Loucy (cell line): Measurements from ENCODE around the gene KIRREL3.

ENCODE experiments used
- H2AFZ ChIP-seq: fragments of 200-600 bp; sonication (generic); 2 replicates; pipeline ENCODE4 v1.6.0; 2016; ENCODE audit warnings: antibody characterized with exemption, mild to moderate bottlenecking, low read length, moderate library complexity
- H3F3A ChIP-seq: fragments of 200-600 bp; 2 replicates; pipeline ENCODE4 v1.6.0; 2016; ENCODE audit warnings: antibody characterized with exemption, low read depth, mild to moderate bottlenecking
- H3K27me3 ChIP-seq: fragments of 200-600 bp; sonication (generic); 2 replicates; pipeline ENCODE4 v1.6.1; 2014; ENCODE audit warnings: low read length, mild to moderate bottlenecking; ENCODE audit not compliant: insufficient read depth, poor library complexity, severe bottlenecking
- H3K36me3 ChIP-seq: fragments of 200-600 bp; sonication (generic); 2 replicates; pipeline ENCODE4 v1.6.1; 2016; ENCODE audit warnings: low read length; ENCODE audit not compliant: insufficient read depth
- H3K4me1 ChIP-seq: fragments of 200-600 bp; sonication (generic); 2 replicates; pipeline ENCODE4 v1.5.1; 2014; ENCODE audit warnings: low read length, mild to moderate bottlenecking; ENCODE audit not compliant: insufficient read depth, poor library complexity, severe bottlenecking
- H3K4me2 ChIP-seq: fragments of 200-600 bp; sonication (generic); 2 replicates; pipeline ENCODE4 v1.6.0; 2014; ENCODE audit warnings: antibody characterized with exemption, low read length, low read depth, mild to moderate bottlenecking; ENCODE audit not compliant: poor library complexity, severe bottlenecking
- H3K4me3 ChIP-seq: fragments of 200-600 bp; sonication (generic); 2 replicates; pipeline ENCODE4 v1.5.1; 2014; ENCODE audit warnings: low read length, mild to moderate bottlenecking, mixed read lengths; ENCODE audit not compliant: poor library complexity, severe bottlenecking
- H3K79me2 ChIP-seq: fragments of 200-600 bp; sonication (generic); 2 replicates; pipeline ENCODE4 v1.6.1; 2014; ENCODE audit warnings: low read length; ENCODE audit not compliant: insufficient read depth
- H3K9ac ChIP-seq: fragments of 200-600 bp; sonication (generic); 2 replicates; pipeline ENCODE4 v1.6.0; 2014; ENCODE audit warnings: mild to moderate bottlenecking, low read depth, low read length, moderate library complexity; ENCODE audit not compliant: poor library complexity, severe bottlenecking
- H3K9me2 ChIP-seq: fragments of 200-600 bp; sonication (generic); replicated peaks from 2 replicates; pipeline ENCODE4 v1.6.1; 2016; ENCODE audit warnings: low read depth, low read length, mixed read lengths
- H3K9me3 ChIP-seq: fragments of 200-600 bp; sonication (generic); 2 replicates; pipeline ENCODE4 v1.6.1; 2014; ENCODE audit warnings: mild to moderate bottlenecking, antibody characterized with exemption, low read length, low read depth; ENCODE audit not compliant: insufficient read depth
- H4K20me1 ChIP-seq: fragments of 200-600 bp; sonication (generic); 2 replicates; pipeline ENCODE4 v1.6.0; 2014; ENCODE audit warnings: antibody characterized with exemption, low read length, mild to moderate bottlenecking; ENCODE audit not compliant: insufficient read depth, poor library complexity, severe bottlenecking
- CTCF ChIP-seq: fragments of 200-600 bp; sonication (generic); conservative IDR thresholded peaks from 2 replicates; pipeline ENCODE4 v1.5.1; 2014; ENCODE audit warnings: mild to moderate bottlenecking, antibody characterized with exemption, low read length
- EZH2phosphoT487 ChIP-seq: fragments of 200-600 bp; IDR thresholded peaks from 2 replicates; pipeline ENCODE4 v1.6.1; 2018; ENCODE audit warnings: antibody characterized with exemption, mild to moderate bottlenecking, moderate library complexity, borderline replicate concordance

Gene KIRREL3

GRCh38 chr11:126500981-126501380 lies 499.6 kb downstream of the KIRREL3 start:
- no peaks in the 10 kb centered on the region for H3K9me2 ChIP-seq
- H3K4me3 ChIP-seq, result no peak overlapping the region
- H3K9ac ChIP-seq, result no peak overlapping the region
- no peaks in the 10 kb centered on the region for H3F3A ChIP-seq
- H2AFZ ChIP-seq, result no peak overlapping the region
- no peaks in the 10 kb centered on the region for H3K9me3 ChIP-seq
- H3K4me2 ChIP-seq, result no peak overlapping the region
- TF ChIP-seq CTCF, result no peak
- TF ChIP-seq EZH2phosphoT487, result no peak
- no peaks in the 10 kb centered on the region for H3K27me3 ChIP-seq
- no peaks in the 10 kb centered on the region for H3K79me2 ChIP-seq
- H3K4me1 ChIP-seq, result no peaks in the 10 kb centered on the region
- no peaks in the 10 kb centered on the region for H4K20me1 ChIP-seq
- no peaks in the 10 kb centered on the region for H3K36me3 ChIP-seq

GRCh38 chr11:126499131-126499752 lies 501.3 kb downstream of the KIRREL3 start:
- Histone ChIP-seq H3K9ac (no peak overlapping the region), H3K4me2 (no peak overlapping the region), H3K36me3 (no peaks in the 10 kb centered on the region), H3K9me2 (no peaks in the 10 kb centered on the region), H3K4me1 (no peaks in the 10 kb centered on the region), H3K79me2 (no peaks in the 10 kb centered on the region), H3F3A (no peaks in the 10 kb centered on the region), H2AFZ (no peak overlapping the region), H3K9me3 (no peaks in the 10 kb centered on the region), H3K27me3 (no peaks in the 10 kb centered on the region), H4K20me1 (no peaks in the 10 kb centered on the region), H3K4me3 (no peak overlapping the region)
- TF ChIP-seq CTCF (no peak), EZH2phosphoT487 (no peak)

GRCh38 chr11:126498281-126498680 lies 502.3 kb downstream of the KIRREL3 start:
- no peak overlapping the region for H3K4me3 ChIP-seq
- no peaks in the 10 kb centered on the region for H3K9me2 ChIP-seq
- no peak overlapping the region for H2AFZ ChIP-seq
- no peaks in the 10 kb centered on the region for H3F3A ChIP-seq
- no peaks in the 10 kb centered on the region for H3K36me3 ChIP-seq
- H3K9ac ChIP-seq, result no peak overlapping the region
- no peaks in the 10 kb centered on the region for H3K27me3 ChIP-seq
- no peaks in the 10 kb centered on the region for H3K4me1 ChIP-seq
- no peaks in the 10 kb centered on the region for H4K20me1 ChIP-seq
- TF ChIP-seq CTCF (no peak), EZH2phosphoT487 (no peak)
- no peaks in the 10 kb centered on the region for H3K79me2 ChIP-seq
- no peak overlapping the region for H3K4me2 ChIP-seq
- no peaks in the 10 kb centered on the region for H3K9me3 ChIP-seq
